GM19452 (cell line): ENCODE data around the gene THSD4.
"Not testable (repeated sequence)": the region's sequence is repeated elsewhere in the genome, so short reads cannot be mapped to it uniquely, and the experiment has no call there.

Experiments
- ATAC-seq: cut with Tn5 transposase; IDR thresholded peaks from one replicate; pipeline ENCODE4 v1.9.1; 2021; ENCODE audit not compliant: unreplicated experiment

THSD4 gene

GRCh38 chr15:71669688-71670087, 554.4 kb downstream of the THSD4 start:
- ATAC-seq = no peak

- ATAC-seq = not testable (repeated sequence)
These were observed 555.0 kb downstream of the THSD4 start for GRCh38 chr15:71670222-71670621.

- no peak for ATAC-seq
These were observed 559.1 kb downstream of the THSD4 start for GRCh38 chr15:71674354-71674753.

DNA sequence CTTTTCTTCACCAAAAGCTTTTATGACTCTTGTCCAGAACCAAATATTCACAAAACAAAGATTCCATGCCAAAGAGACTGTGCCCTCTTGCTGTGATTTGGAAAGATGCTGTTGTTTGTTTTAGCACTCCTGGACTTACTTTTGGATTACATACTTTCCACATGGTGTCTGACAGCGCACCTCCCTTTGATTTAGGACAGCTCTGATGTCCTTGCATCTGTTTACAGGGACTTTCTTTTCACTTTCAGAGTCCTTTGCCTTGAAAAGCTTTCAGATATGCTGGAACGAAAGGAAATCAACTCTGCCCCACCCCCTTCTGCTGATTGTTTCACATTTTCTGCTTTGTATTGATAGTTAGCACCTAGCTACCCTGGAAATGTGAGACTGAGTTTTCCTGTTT, 562.1 kb downstream of the THSD4 start:
- ATAC-seq = no peak

GRCh38 chr15:71677766-71678165, 562.5 kb downstream of the THSD4 start:
- no peak for ATAC-seq

- ATAC-seq = no peak
These were observed 562.9 kb downstream of the THSD4 start for GRCh38 chr15:71678191-71678590.

- no peak for ATAC-seq
These were observed 563.3 kb downstream of the THSD4 start for GRCh38 chr15:71678605-71679004.

DNA sequence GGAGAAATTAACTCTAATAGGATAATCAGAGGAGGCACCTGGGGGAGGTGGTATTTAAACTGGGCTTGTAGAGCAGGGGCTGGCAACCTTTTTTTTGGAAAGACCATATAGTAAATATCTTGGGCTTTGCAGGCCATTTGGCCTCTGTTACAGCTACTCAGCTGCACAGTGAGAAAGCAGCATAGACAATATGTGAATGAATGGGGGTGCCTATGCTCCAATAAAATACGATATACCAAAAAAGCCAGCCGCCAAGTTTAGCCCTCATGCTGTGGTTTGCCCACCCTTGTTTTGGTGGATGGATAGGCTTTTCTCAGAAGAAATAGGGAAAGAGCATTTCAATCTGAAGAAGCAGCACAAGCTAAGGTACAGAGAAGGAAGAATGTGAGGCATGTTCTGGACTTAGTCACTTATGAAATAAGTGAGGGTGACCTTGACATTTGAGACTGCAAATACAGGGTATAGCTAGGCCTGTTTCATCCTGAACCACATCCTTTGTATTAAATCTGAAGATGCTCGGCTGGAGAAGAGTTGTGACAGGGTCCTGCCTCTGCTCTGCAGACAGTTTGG, 564.0 kb downstream of the THSD4 start:
- ATAC-seq = no peak

DNA sequence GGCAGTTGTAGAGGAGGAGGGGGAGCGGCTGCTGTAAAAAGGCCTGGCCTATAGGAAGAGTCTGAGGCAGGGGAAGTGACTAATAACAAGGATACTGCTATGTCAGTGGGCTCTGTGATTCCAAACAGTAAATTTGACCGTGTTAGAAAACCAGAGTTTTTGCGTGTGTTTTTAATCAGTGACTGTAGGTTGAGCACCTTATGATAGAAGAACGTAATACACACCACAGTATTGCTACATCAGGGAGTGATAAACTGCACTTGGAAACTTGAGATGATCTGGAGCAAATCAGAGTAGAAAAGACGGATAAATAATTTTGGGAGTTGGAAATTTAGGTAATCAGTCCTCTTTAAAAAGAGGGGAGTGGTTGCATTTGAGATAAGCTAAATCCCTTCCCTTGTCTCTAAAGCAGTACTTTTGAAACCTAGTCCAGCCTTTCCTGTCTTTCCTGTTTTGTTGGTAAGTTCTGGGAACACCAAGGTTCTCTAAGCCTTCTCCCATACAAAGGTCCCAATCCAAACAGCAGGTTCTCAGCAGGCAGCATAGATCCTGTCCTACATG, 564.6 kb downstream of the THSD4 start:
- no peak for ATAC-seq

- ATAC-seq = no peak
These were observed 566.7 kb downstream of the THSD4 start for GRCh38 chr15:71682001-71682400.

DNA sequence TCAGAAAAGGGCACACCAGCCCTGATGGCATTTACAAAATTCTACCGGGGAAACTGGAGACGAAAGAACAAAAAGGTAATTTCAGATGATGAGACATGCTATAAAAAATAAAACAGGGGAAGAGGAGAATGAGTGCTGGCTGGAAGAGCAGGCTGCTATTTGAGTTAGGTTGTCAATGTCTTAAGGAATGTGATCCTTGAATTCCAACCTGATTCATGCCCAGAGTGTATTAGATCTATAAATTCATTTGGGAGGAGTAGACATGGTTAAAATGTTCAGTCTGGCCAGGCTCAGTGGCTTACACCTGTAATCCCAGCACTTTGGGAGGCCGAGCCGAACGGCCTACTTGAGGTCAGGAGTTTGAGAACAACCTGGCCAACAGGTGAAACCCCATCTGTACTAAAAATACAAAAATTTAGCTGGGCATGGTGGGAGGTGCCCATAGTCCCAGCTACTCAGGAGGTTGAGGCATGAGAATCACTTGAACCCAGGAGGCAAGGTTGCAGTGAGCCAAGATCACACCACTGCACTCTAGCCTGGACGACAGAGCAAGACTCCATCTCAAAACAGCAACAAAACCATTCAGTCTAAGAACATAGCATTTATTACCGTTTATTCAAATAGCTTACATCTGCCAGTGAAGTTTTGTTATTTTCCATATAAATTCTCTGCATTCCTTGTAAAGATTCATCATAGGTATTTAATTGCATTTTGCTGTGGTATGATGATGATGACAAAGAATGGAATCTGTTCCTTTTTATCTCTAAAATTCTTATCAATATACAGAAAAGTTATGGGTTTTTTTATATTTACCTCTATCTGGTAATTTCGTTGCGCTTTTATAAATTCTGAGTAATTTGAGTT, 568.4 kb downstream of the THSD4 start:
- ATAC-seq = no peak

DNA sequence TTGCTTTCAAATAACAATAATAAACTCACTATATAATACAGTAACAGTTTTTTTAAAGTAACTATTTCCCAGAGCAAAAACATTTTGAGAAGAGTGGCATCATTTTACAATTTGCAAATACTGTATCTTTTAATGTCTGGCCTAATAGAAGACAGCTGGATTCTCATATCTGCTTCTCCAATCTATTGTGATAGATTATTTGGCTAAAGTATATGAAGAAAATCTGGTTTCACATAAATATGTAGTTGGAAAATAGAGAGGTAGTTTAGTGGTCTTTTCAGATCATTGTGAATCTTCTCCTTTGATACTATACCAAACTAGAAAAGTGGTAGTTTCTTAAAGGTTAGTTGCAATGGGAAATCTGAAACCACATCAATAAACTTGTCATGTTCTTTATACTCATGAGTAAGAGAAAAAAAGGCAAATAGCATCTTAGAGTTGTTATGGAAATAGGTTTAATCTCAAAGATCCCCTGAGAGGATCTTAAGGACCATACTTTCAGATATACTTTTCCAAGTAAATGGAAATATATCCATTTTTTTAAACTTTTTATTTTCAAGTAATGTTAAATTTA, 570.2 kb downstream of the THSD4 start:
- no peak for ATAC-seq

DNA sequence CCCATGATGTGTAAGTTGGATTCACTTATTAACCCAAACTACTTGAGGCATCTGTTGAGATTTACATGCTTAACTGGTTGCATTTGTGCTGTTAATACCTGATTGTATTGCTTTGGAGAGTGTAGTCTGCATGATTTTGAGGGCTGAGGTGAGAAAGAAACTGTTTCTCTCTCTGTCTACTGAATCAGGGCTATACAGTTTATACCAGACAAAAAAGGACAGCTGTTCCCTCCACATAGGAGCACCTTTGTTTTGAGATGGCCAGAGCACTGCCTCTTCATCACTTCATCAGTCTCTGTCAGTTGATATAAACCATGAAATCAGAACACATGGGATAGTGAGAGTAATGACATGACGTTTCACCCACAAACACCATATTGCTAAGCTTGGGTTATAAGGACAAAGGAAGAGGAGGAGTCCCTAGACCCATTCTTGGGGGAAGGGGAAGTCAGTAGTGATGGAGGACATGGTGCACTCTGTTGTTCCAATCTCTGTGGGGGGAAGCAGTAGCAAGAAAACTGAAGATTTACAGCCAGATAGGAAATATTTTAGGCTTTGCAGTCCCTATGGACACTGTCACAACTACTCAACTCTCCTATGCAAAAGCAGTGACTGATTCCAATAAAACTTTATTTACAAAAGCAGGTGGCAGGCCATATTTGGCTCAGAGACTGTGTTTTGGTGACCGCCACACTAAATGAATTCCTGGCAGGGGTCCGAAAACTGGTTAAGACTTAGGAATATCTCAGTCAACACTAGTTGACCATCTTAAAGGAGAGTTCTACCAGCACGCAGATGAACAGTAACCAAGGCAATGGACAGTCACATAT, 571.2 kb downstream of the THSD4 start:
- no peak for ATAC-seq

DNA sequence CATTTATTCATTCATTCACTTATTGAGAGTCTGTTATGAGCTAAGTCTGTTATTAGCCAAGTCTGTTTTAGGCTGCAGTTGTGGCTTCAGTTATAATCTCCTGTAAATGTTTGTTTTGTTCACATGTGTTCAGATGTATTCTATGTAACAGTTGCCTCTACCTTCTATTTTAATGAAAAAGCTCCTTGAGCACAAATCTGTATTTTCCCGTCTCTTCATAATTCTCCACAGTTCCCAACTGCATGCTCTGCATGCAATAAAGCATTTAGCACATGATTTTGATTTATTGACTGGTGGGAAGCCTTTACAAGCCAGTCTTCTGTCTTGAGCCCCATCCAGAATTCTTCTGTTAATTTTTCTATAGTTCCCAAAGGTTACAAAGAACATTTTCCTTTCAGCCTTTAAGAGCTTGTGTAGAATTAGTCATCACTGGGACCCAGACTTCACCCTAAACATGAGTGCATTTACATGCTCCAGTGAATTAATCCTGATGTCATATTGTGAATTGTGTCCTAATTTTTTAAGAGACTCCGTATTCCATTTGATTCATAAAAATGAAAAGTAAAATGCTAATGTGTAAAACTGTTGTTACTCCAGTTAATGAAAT, 572.7 kb downstream of the THSD4 start:
- no peak for ATAC-seq

DNA sequence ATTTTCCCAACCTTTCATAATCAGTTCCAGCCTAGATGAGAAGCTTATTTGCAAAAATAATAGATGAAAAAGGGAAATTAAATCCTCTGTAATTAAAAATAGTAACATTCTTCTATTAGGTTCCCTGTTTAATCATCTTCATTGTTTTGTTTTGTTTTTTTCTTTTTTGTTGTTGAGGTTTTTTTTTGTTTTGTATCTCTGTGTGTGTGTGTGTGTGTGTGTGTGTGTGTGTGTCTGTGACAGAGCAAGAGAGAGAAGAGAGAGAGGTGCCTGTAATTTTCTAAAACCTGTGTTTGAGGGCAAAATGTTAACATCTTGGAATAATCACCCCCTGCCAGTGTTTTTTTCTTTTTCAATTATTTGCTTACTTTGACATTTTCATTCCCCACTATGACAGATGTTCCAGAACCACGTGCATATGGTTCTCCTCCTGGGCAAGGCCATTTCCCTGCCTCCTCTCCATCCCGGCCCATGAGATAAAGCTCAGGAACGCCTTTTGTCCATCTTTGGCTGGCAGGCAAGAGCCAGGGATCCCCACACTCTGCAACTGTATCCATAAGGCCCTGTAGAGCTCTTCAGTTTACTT, 573.3 kb downstream of the THSD4 start:
- no peak for ATAC-seq

DNA sequence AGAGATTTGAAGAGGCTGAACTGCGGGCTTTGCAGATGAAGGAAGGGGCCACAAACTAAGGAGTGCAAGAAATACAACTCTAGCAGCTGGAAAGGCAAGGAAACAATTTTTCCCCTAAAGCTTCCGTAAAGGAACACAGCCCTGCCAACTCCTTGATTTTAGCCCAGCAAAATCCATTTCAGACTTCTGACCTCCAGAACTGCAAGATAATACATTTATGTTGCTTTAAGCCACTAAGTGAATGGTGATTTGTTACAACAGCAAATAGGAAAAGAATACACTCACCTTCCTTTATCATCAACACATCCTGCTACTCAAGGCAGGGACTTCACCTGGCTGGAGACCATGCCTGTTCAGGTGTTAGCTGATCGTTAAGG, 575.8 kb downstream of the THSD4 start:
- ATAC-seq = no peak

DNA sequence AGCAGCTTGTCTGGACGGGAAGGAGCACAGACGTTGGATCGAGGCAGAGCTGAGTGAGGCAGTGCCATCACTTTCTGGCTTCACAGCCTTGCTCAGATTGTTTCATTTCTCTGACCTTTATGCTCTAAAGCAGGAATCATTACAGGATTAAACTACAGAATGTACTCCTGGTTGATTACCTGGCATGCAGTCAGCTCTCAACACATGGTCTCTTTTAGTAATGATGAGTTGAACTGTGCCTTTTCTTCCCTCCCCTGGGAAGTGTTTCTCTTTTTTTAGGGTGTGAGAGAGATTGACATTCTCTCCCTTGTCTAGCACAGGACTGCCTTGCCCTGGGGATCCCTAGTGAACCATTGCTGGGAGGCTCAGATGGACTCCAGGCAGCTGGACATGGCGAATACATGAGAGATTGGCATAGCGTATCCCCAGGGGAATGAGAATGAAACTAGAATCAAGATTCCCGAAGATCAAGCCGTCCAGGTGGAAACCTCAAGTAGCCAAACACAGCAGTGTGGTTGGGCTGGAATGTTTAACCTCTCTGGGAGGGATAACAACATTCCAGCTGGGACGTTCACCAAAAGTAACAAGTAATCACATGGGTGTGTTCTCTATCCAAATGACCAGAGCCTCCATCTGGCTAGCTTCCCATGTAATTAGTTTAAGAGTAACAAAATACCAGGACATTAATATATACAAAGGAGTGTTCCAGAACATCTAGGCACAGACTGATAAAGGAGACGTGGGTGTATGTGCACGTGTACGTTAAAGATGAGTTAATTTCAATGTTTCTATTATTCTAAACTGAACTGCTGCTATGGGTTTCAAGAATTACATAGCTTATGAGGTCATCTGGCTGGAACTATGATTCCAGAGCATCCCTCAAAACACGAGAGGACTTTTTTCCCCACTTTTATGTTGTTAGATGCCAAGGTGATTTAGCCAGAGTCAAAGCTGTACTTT, 576.5 kb downstream of the THSD4 start:
- ATAC-seq = no peak

DNA sequence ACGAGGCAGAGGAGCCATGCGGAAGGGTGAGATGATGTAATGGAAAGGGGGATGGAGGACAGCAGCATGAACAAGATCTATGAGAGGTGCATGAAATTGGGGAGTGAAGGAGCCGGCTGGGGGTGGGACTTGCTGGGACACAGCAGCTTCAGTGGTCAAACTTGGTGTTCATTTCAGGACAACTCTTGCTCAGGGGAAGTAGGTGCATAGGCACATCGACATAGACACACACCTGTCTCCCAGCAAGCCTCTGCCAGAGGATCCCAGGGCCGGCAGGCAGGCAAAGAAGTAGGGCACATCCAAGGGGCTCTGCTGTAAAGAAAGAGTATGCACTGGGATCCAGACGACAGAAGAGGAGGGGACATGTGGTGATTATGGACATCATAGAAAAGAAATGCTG, 582.0 kb downstream of the THSD4 start:
- ATAC-seq = no peak

- no peak for ATAC-seq
These were observed 582.8 kb downstream of the THSD4 start for GRCh38 chr15:71698030-71698429.
